Fibroblast of pulmonary artery (primary cell): ENCODE data around the gene DUSP19.

Source experiments
- DNase-seq: peaks from one replicate; pipeline ENCODE4 v3.0.0-alpha.2; 2010; ENCODE audit warnings: low read depth
- H3K4me3 ChIP-seq: replicated peaks from 2 replicates; pipeline ENCODE4 v1.5.1; 2011; ENCODE audit warnings: low read depth, mild to moderate bottlenecking, control low read depth, low read length, moderate library complexity
- CTCF ChIP-seq: IDR thresholded peaks from 2 replicates; pipeline ENCODE4 v1.5.1; 2011; ENCODE audit warnings: mild to moderate bottlenecking, control low read depth, low read length, inconsistent platforms; ENCODE audit errors: missing control alignments

DUSP19 gene, protein sequence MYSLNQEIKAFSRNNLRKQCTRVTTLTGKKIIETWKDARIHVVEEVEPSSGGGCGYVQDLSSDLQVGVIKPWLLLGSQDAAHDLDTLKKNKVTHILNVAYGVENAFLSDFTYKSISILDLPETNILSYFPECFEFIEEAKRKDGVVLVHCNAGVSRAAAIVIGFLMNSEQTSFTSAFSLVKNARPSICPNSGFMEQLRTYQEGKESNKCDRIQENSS

DNA sequence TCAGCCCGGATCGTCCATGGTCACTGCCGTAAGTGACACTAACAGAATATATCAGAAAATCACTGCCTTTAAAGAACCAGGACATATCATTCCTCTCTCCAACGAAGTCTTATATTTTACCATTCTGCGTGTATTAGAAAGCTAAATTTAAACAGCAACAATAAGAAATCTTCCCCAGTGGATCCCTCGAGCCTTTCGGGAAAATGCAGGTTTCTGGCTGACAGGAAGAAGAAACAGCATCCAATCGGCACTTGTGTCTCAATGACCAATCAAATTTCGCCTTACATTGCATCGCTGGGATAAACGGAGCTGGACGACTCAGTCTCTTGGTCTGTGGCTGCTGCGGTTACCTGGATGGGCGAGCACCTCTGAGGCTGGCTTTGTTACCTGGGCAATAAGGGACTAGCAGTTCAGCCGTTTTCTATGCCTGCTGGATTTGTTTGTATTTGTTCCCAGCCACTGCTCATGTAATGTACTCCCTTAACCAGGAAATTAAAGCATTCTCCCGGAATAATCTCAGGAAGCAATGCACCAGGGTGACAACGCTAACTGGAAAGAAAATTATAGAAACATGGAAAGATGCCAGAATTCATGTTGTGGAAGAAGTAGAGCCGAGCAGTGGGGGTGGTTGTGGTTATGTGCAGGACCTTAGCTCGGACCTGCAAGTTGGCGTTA is at the start of gene DUSP19:
TSS of gene DUSP19 (plus strand) at position 284 of the 675 bp plus-strand sequence. CDS start at position 471, 187 bp downstream.
- TF ChIP-seq CTCF: no peak
- H3K4me3 ChIP-seq: peak within 1 kb of the TSS; percentile 68
- DNase-seq: peak; percentile 95

DNA sequence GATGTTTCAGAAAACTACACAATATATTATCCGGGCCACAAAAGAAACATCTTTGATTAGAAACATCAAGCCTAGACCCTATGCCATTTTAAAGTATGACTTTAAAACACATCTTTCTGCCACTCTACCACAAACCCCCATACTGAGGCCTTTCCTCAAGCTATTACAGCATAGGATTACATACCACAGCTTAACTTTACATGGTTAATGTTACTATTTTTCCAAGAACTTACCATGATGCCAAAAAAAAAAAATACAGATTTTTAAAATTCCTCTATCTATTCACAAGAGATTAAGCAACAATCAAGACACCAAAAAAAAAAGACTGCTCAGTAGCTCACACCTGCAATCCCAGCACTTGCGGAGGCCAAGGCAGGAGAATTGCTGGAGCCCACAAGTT is 49.3 kb upstream of the DUSP19 start:
- DNase-seq: peak; percentile 21
- TF ChIP-seq CTCF: no peak
- H3K4me3 ChIP-seq: no peak overlapping the region

DNA sequence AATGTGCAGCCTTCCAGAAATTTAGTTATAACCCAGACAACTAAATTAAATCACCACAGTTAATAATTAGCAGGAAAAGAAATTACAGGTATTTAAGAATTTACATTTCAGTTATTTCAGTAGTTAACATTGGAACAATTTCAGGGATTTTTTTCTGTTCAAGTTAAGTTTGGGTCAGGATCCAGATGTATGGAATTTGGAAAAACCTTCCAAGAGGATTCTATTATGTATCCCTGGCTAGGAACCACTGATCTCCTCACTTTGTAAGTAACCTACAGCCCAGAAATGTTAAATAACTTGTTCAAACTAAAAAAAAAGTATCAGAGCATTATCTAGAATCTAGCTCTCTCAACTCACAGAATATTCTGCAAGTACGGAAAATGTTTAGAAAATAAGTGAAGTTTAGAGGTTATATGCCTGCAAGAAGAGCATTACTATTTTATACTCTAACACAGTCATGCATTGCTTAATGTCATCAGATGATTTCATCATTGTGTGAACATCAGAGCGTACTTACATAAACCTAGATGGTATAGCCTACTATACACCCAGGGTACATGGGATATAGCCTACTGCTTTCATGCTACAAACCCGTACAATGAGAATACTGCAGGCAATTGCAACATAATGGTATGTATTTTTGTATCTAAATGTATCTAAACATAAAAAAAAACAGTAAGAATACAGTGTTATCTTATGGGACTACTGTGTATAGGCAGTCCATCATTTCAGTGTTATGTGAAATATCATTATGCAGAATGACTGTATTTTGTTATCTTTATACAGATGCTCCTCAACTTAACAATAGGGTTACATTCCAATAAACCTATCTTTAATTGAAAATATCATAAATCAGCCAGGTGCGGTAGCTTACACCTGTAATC is 46.4 kb upstream of the DUSP19 start:
- no peak for TF ChIP-seq CTCF
- peak; percentile 59 for DNase-seq
- H3K4me3 ChIP-seq: no peak overlapping the region

DNA sequence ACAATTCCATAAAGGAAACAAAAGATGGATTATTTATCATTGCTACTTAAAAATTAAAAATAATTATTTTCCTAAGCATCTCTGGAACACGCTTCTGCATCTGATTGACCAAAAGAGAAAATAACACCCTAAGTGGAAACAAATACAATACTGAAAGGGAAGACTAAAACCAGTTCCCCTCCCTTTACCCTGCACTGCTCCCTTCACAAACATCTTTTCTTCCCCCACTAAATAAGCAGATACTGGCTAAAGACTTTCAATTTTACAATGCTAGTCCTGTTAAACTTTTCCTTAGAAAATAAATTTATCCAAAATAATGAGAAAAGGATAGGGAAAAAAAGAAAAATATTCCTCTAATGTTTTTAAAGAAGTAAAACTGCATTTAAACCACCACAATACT is 44.6 kb upstream of the DUSP19 start:
- H3K4me3 ChIP-seq: no peak overlapping the region
- no peak for TF ChIP-seq CTCF
- no peak for DNase-seq

GRCh38 chr2:183034806-183035205 is 43.7 kb upstream of the DUSP19 start:
- TF ChIP-seq CTCF: no peak
- no peak for DNase-seq
- H3K4me3 ChIP-seq: peak overlapping the region; percentile 86

DNA sequence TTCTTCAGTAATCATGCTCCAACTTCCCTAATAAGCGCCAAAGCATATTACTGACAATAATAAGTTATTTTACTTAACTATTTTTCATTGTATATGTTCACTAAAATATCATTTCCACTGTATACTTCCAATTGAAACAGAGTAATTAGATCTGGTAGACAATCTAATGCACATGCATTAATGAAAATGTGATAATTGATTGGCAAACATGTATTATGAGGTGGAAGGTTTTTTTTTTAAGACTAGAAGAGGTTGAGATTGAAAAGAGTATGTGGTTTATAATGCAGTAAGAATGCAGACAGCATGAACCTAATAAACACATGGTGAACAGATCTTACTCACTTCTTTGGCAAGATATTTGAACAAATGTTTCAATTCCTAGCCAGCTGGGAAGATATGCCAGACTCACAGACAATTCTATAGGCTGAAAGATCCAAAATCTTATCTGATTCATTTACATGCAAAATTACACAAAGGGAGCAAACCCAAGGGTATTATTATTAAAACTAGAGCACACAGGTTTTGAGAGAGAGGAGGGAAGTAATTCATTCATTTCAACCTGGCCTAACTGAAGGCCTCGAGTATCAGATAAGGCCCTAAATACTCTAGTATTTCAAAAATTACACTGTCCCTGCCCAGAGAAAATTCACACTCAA is 43.1 kb upstream of the DUSP19 start:
- peak overlapping the region; percentile 86 for H3K4me3 ChIP-seq
- TF ChIP-seq CTCF: no peak
- DNase-seq: peak; percentile 63
